Head of caudate nucleus (tissue), 42 donors: Measurements from ENCODE around the gene KLHL3.
A peak's percentile ranks its signal among the peaks of the same experiment; 100 is the strongest.

ENCODE experiments used
- DNase-seq, 42 donors: peaks; one replicate each; pipeline versions ENCODE4 v3.0.0 to v3.0.0-alpha.2; 2020 to 2021; ENCODE audit warnings: mixed read lengths in 7 of 42
- intact Hi-C: fragments of 100-400 bp; cut with DNase I; formaldehyde crosslinking; loops from one replicate; pipeline ENCODE4 v1.15.0; 2022

KLHL3 gene

DNA sequence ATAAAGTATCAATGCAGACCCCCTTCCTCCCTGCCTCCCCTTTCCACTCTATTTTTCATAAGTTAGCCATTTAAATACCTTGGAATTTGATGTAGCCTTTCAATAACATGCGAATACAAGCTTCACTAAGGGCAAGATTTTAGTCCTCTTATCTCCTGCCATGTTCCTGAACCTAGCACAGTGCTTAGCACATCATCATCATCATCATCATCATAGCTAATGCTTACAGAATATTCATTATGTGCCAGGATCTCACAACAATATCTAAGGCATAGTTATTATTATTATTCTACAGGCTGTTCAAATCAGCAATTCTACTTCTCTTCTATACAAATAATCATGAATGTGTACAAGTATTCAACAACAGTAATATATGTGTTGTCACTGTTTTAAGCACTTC is 20.4 kb downstream of the KLHL3 start:
- intact Hi-C loops = no loop called here
- DNase-seq = no peak

DNA sequence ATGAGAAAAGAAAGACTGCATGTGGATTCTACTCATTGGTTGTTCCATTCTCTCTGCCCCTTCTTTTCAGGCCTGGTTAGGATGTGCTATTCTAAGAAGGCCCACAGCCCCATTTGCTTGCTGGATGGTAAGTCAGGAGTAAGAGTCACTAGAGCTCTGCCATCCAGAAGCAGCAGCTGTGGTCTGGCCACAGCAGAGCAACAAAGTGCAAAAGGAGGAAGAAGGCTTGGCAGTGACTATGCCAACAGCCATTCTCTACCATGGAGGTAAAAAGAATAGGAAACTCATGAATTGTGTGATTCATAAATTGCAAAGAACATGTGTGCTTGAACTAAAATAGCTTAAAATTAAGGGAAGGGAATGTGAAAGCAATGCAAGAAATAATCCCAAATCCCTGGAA is 20.9 kb downstream of the KLHL3 start:
- intact Hi-C loops = no loop called here
- DNase-seq = no peak

DNA sequence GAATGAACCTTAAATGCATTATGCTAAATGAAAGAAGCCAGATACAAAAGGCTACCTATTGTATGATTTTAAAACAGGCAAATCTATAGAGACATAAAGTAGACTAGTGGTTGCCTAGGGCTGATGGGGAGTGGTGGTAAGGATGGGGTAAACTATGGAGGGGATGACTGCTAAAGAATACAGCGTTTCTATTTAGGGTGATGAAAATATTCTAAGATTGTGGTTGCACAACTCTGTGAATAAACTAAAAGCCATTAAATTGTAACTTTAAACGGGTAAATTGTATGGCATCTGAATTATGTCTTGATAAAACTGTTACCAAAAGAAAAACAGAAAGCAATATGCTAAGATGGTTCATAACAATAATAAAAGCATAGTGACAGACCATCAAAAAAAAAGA is 21.4 kb downstream of the KLHL3 start:
- no peak for DNase-seq
- intact Hi-C loops = no loop called here

DNA sequence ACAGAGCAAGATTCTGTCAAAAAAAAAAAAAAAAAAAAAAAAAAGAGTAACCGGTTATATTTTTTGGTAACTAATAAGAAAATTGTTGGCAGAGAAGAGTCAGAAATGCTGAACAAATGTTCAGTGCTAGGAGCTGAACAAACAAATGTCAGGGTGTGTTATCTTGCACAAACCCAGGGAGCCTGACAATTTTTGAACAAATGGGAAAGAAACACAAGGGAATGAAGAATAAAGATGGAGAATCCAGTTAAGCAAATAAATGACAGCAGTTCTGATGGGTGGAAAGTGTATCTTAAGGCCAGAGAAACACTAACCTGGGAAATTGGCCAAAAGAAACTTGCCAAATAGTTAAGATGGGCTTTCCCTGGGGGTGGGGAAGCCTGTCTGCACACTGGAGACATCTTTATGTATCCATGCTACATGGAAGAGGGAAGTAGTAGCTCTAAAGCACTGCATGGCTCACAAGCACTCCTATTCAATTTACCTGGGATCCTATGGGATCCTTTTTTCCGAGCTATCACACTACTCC is 23.7 kb downstream of the KLHL3 start:
- DNase-seq = no peak
- intact Hi-C loops = no loop called here

DNA sequence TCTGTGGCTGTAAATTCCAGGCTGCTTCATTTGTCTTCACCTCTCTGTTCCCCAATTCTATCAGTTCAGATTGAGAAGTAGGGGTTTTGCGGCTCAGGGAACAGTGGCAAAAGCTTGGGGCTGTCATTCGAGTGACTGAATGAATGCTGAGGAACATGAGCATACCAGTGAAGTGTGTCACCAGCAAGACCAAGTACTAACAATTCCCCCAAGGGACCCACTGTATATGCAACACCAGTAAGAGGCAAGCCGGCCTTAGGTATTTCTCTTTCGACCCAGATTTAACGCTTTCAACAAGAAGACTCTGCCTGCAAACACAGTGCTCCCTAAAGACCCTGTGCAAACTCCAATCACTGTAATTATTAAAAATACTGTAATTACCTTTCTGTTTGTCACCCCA is 25.8 kb downstream of the KLHL3 start:
- no peak for DNase-seq
- intact Hi-C loops = no loop called here

DNA sequence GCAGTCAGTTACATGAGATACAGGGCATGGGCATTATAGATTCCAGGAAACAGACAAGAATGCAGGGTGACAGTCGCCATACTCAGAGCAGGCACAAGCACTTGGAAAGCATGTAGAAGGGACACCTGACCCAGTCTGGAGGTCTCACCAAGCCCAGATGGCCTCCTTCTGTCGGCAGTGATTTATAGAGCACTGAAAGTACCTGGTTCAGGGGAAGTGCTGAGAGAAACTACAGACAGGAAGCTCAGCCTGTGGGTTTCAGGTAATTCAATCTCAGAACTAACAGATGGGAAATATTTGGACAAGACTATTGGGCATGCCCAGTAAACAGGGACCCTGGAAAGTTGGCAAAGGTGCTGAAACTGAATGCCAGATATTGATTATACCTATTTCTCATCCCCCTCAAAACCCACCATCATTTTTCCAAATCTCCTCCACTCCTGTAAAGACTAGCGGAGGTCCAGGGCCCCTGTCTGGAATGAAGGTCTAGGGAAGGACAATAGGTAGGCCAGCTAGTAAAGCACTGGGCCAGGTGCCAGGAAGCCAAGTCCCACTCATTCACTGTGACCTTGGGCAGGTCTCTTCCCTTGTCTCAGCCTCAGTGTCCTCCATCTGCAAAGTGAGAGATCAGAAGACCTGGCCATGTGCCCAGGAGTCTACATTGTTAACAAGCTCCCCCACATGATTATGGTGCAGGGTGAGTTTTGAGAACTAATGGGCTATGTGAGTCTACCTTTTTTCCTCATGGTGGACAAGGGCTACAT is 26.9 kb downstream of the KLHL3 start:
- DNase-seq = no peak
- intact Hi-C loops = no loop called here

DNA sequence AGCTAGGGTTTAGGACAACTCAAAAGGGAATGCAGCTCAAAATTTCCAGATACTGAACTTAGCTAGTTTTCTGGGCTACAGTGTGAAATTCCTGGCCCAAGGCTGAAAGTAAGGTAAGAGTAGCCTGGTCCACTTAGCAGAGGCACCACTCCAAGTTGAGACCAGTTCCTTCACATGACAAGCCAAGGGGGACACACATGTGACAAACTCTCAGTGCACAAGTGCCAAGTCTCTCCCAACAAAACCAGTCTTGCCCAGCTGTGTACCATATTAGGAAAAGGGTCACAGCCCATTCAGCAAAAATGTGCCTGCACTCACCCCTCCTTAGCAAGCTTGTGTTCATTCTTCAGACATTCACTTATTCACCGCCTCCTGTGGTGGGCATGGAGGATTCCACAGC is 27.8 kb downstream of the KLHL3 start:
- DNase-seq = no peak
- intact Hi-C loops = no loop called here

DNA sequence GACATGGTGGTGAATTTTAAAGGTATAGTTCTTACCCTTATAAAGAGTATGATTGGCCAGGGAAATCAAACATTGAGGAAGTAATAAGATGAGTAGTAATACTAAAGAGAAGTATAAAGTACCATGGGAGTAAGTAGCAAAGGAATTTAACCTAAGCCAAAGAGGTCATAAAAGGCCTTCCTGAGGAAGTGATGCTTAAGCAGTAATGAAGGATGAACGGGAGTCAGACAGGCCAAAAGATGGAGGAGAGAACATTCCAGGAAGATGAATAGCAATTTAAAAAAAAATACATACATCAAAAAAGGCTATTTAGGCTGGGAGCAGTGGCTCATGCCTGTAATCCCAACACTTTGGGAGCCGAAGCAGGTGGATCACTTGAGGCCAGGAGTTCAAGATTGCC is 29.0 kb downstream of the KLHL3 start:
- intact Hi-C loops = no loop called here
- DNase-seq = no peak

DNA sequence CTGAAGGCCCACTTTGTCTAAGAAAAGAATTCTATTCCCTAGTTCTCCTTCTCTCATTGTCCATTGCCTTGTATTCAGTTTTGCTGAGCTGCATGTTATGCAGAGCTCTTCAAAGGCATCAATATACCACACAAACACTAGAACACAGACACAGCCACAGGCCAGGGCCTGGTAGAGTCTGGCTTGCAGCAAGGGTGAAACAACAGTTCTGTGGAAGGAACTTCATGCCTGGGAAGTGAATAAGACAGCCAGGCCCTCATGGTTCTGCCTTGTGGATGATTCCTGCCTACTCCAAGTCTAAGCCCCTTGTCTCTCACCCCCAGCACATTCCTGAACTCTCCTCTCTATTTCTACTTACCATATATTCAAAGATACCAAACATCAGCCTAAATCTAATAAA is 30.8 kb downstream of the KLHL3 start:
- intact Hi-C loops = no loop called here
- DNase-seq = no peak

DNA sequence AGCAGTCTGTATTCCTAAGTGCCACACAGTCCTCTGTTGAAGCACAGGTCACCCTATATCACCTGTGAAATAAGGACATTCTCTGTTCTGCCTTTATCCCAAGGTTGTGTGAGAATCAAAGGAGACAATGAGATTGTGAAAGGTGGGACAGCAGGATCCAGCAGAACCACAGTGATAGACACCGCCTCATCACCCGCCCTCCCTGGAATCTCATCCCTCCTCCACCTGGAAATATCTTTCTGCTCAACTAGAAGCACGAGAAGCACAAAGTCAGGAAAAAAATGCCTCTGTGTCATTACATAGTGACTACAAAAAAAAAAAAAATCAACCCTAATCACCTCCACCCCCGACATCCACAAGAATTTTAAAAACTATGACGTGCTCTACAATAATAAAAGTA is 32.3 kb downstream of the KLHL3 start:
- peak in 35 of 42 donors; percentile 2 to 77 (median 35) for DNase-seq
- intact Hi-C loops = no loop called here

DNA sequence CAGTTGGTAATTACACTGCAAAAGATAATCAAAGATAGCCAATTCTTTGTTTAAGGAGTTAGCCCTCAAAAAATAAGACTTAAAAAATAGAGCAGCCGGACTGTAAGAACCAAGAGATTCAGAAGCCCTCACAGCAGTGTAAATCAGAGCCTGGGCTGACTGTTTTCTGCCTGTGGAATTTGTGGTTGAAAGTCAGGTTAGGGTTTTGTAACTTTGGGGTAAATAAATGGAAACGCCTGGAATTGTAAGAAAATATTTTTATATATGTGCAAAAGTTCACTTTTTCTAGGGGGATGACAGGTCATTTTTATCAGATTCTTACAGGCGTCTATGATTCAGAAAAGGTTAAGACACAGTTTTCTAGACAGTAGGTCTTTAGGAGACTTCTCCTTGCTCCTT is 35.6 kb downstream of the KLHL3 start:
- DNase-seq = no peak
- intact Hi-C loops = no loop called here

DNA sequence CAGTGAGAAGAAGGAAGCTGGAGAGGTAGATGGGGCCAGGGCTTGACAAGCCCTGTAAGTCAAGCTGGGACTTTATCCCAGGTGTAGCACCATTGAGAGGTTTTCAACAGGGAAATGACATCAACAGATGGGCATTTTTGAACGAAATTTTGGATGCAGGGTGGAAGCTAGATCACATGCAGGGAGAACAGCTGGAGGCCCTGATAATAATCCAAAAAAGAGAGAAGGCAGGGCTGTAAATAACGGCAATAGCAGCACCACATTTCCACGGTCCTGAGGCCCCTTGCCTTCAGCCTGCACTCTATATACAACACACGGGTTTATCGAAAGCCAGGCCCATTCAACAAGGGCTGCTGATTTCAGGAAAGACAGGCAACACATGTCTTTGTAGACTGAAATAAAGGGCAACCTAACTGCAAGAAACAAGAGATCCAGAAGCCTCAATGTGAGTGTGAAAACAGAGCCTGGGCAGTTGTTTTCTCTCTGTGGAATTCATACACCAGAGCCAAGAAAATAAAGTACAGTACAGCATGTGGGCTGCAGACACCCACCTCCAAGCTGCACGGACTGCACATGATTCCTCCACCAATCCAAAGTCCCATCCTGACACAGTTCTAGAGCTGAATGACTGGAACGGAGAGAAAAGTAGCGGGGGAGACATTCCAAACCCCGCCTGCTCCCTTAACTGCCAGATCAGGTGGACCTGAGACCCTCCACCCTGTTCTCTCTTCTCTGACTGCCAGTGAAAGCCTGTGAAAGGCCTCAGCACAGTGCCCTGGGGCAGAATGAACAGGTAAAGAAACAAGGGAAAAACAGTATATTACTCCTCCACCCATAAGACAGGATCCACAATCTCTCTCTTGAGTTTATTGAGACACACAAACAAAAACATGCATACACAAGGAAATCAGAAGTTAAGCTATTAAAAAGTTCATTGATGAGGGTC is 36.3 kb downstream of the KLHL3 start:
- intact Hi-C loops = no loop called here
- DNase-seq = peak in 11 of 42 donors; percentile 6 to 48 (median 16)

DNA sequence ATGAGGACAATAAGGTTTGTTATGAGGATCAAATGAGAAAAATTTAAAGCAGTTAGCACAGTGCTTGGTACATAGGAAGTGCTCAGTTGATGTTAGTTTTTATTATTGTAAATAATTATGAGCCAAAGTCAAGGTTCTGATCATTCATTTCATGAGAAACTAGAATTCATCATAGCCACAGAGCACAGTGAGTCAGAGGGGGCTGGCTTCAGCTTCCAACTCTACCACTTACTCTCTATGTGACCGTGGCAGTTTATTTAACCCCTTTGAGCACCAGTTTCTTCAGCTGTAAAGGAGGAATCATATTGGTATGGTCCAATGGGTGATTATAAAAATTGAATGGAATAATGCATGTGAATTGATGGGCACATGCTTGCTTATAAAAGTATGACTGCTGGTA is 39.4 kb downstream of the KLHL3 start:
- intact Hi-C loops = no loop called here
- no peak for DNase-seq

DNA sequence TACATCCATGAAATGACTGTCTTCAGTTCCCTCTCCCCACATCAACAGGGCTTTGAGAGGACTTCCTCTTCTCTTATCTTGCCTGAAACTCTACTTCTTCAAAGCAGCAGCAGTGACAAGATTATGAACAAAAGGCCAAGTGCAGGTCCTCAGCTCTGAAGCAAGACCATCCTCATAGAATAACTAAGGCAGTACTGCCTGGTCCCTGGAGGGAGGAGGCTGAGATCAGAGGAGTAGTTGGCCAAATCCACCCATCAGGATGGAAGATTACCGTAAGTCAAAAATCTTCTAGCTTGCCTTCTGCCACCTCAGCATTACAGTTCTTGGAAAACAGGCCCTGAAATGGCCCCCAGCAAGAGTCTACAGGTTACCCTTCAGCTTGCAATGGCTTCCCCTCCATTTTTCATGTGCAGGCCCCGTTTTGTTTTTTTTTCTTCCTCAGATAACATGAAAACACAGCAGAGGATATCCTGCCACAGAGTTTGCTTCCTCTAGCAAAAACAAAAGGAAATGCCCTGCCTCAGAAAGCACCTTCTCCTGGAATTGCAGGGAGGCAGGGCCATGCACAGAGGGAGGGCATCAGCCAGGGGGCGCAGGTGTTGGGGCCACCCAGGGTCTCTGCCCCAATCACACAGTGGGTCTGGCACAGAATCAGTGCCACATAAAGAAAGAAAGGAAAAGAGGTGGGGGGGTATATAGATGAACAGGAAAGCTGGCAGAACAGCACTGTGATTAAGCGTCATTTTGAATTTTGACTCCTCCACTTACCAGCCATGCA is 40.0 kb downstream of the KLHL3 start:
- intact Hi-C loops = no loop called here
- DNase-seq = no peak

DNA sequence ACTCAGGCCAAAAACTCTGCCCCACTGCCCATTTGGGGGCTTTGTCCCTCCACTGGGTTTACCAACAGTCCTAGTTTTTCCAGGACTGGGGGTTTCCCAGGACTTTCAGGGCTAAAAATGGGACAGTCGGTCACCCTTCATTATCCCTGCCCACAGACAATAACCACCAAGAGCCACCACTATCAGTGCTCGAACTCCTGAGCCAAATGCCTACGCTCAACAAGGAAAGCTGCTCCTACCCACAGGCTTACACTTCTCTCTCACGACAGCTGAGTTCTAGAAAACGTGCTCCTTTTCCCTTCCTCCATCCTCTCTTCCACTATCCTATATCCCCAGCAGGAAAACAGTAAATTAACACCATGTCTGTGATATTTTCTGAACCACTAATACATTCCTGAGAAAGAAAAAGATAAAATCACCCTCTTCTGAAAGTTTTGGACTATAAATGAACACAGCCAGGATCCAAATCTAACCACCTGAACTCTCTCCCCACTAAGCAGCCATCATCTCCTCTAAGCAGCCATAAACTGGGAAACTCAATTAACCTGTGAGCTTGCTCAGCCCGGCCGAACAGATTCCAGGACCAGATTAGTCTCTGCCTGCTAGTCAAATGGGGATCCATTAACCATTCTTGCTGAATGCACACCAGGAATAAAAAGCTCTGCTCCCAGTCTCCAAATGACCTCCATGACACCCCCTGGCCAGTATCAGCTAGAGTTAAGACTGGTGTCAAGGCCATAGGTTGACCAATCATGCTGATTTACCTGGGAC is 41.8 kb downstream of the KLHL3 start:
- intact Hi-C loops = no loop called here
- peak in 1 of 42 donors; percentile 24 for DNase-seq

DNA sequence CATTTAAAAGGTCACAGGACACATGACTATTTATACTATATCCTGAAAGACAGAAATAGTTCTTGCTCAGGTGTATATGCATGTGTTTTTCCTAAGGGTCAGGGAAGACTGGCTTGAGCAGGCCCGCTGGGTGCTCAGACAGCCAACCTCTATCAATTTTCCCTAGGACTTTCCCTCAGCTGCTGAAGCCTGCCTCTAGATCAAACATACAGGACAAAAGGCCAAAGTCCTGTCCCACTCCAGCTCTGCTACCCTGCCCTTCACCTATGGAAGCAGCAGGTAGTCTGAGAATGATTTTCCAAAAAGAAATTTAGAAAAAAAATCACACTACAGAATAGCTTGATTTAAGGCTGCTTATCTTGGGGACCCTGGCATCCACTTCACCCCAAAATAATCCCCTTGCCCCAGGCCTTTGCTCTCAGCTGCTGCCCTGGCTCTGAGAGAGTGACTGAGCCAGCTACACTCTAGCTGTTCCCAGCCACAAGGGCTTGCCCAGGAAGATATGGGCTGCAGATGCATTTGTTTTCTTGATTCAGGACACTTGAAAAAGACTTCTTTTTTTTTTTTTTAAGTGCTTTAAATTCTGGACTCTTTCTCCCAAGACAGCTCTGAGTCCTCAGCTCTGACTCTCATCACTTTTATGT is 42.5 kb downstream of the KLHL3 start:
- intact Hi-C loops = no loop called here
- DNase-seq = no peak

DNA sequence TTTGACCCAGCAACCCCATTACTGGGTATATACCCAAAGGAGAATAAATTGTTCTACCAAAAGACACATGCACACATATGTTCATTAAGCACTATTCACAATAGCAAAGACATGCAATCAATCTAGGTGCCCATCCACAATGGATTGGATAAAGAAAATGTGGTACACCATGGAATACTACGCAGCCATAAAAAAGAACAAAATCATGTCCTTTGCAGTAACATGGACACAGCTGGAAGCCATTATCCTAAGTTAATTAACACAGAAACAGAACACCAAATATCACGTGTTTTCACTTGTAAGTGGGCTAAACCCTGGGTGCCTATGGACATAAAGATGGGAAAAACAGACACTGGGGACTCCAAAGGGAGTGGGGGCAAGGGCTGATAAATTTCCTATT is 46.6 kb downstream of the KLHL3 start:
- no peak for DNase-seq
- intact Hi-C loops = no loop called here

DNA sequence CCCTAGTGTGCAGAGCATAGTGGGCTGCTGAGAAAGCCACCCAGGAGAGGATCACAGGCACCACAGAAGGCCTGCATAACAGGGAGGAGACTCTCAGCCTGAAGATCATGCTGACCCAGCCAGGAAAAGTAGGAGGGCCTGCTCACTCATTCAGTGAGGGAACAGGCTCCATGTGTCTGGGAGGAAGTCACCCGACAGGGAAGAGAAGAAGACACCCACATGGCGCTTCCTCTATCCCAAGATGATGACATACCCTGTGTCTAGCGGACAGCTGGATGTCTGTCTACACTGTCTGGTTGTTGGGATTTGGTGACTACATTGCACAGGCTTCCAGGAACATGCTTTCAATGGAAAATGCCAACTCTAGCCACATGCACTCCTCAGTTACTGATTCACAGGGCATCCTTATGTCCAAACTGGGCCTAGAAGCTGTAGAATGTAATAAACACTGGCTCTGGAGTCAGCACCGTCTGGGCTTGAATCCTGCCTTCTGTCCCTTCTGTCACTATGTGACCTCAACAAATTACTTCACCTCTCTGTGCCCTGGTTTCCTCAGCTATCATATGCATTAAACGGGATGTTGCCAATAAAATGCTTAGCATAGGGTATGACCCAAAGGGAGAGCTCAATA is 47.6 kb downstream of the KLHL3 start:
- no peak for DNase-seq
- intact Hi-C loops = no loop called here
